Measurements from ENCODE around the gene FAM168A.

The FAM168A gene

DNA sequence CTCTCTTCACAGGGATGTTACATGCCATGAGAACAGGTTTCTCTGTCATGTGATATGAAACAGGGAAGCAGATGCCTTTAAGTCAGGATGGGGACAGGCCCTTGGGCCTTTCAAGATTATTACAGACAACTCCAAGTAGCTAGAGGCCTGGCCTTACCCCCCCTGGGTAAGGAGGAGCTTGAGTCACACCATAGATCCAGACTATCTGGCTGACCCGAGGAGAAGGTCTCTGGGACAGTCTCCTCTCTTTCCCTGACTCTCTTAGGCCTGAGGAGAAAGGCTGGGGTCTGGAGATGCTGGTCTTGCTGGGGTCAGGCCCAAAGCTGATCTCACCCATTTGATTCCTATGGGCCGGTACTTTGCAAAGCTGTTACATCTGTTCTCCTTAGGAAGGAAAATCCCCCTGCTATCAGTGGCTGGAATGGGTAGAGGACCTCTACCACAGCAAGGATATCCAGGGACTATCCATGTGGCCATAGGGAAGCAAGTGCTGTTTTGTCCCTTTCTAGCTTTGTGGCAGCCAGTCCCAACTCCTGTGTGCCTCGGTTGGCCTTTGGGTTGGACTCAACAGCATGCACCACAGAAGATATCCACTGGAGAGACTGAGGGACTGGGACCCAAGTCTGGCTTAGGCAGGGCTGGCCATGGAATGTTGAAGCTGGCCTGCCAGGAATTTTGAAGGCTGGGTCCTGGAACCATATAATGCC is 196.5 kb downstream of the FAM168A start:
- DNase-seq (ENCODE audit: low read depth in 3 of 3) = no peak

- DNase-seq (ENCODE audit: low read depth in 3 of 3) = no peak
Measured at GRCh38 chr11:73400293-73400692, 197.6 kb downstream of the FAM168A start.

DNA sequence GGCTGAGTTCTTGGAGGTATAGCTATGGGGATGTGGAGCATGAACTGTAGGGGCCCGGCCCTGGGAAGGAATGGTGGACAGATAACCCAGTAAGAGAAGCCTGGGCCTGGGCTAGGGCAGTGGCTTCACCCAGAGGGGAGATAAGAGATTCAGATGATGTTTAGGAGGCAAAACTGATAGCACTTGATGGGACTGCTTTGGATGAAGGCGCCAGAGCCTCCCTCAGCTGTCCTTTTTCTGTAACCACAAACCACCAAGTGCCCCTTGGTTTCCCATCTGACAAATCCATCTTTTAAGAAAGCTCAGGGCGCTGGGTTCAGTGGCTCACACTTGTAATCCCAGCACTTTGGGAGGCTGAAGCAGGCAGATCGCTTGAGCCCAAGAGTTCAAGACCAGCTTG is 198.3 kb downstream of the FAM168A start:
- DNase-seq (ENCODE audit: low read depth in 3 of 3) = no peak

DNA sequence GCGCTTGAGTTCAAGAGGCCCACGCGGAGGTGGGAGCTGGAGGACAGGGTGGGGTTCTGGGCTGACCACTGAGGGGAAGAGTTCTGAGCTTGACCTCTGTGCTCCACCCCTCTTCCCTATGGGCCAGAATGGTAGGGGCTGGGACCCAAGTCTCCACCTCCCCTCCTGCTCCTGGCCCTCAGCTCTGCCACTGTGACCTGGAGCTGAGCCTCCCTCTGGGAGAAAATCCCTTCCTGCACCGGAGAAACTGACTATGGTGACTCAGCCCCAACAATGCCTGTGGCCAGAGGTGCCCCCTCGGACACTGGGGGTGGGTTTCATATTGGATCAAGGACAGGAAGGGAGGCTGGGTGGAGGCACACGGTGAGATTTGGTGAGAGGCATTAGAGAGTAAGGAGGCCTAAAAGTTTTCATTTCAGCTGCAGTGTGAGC is 198.7 kb downstream of the FAM168A start:
- DNase-seq (ENCODE audit: low read depth in 3 of 3) = no peak

- no peak for DNase-seq (ENCODE audit: low read depth in 3 of 3)
Measured at GRCh38 chr11:73398721-73399120, 199.2 kb downstream of the FAM168A start.

- DNase-seq (ENCODE audit: low read depth in 3 of 3) = no peak
Measured at GRCh38 chr11:73398132-73398526, 199.8 kb downstream of the FAM168A start.

DNA sequence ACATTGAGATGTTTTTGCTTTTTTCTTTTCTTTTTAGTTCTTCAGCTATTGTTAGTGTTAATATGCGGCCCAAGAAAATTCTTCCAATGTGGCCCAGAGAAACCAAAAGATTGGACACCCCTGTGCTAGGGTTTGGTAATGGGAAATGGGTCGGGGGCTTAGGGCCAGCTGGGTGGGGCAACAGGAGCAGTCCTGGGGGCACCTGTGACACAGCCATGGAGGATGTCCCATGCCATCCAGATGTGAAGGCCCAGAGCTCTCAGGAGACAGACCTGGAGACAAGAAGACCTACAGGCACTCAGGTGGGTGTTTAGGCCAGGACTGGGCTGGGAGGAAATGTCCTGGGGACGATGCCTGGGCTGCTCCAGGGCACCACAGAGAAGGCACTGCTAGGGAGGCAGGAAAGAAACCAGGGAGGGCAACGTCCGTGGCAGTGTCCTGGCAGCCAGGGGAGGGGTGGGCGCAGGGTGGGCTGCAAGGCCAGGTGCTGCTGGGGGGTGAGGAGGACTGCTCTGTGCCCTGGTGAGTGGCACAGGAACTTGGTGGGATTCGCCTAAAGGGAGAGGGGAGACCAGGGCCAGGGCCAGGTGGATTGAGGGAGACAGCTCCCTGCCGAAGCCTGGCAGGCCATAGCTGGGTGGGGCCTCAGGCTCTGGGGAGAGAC is 200.3 kb downstream of the FAM168A start:
- no peak for DNase-seq (ENCODE audit: low read depth in 3 of 3)

GRCh38 chr11:73396985-73397384 is 200.9 kb downstream of the FAM168A start:
- no peak for DNase-seq (ENCODE audit: low read depth in 3 of 3)

- DNase-seq (ENCODE audit: low read depth in 3 of 3) = no peak
Measured at GRCh38 chr11:73396251-73396930, 201.5 kb downstream of the FAM168A start.

DNA sequence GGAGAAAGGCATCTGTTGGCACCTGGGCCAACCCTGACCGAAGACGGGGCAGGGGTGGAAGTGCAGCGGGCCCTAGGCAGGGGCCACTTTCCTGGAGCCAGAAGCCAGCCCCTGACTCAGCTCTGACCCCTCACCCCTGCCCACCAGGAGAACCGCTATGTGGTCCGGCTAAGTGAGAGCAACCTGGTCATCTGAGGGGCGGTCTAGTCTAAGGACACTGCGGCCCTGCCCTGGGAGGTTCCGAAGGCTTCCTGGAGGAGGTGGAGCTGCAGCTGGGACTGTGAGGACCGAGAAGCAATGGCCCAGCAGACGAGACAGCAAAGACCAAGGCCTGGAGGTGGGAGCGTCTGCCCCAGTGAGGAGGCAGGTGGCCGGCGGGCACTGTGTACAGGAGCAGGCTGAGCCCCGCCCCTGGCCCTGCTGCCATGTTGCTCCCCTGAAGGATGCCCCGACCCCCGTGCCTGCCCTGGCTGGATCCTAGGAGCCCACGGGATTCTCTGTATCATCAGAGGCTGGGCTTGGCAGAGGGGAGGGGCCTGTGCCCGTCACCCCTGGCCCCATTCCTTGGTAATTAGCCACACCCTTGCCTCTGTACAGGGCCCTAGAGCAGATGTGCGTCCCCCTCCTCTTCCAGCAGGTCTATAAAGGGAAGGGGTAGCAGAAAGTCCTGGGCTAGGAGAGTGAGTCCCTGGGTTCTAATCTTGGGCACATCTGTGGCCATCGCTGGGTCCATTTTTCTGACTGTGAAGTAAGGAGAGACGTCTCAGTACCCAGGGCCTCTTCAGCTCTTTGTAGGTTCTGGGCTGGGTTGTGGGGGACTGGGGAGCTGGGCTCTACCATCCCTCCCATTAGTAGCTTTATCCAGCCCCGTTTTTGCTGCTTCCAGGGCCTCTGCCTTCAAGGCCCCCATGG is 202.4 kb downstream of the FAM168A start:
- no peak for DNase-seq (ENCODE audit: low read depth in 3 of 3)

GRCh38 chr11:73394416-73395296 is 203.3 kb downstream of the FAM168A start:
- DNase-seq (ENCODE audit: low read depth in 3 of 3) = no peak

GRCh38 chr11:73393479-73394415 is 204.2 kb downstream of the FAM168A start:
- peak; percentile 25 to 43 (median 39) for DNase-seq (ENCODE audit: low read depth in 3 of 3)

DNA sequence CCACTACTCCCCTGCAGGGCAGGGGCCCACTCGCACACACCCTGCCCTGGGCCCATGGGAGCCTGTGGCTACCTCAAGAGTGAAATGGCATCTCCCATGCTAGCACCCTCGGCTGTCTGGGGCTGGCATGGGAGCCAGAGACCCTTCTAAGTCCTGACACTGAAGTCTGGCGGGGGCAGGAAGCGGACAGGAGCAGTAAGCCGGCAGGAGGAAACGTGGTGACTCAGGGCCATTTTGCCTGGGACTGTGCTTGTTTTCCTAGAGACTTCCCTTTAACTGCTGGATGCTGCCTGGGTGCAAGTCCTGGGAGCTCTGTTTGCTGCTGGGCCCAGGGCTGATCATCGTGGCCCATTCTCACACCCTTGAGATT is 204.9 kb downstream of the FAM168A start:
- DNase-seq (ENCODE audit: low read depth in 3 of 3) = no peak

- no peak for DNase-seq (ENCODE audit: low read depth in 3 of 3)
Measured at GRCh38 chr11:73392108-73393010, 205.6 kb downstream of the FAM168A start.

DNA sequence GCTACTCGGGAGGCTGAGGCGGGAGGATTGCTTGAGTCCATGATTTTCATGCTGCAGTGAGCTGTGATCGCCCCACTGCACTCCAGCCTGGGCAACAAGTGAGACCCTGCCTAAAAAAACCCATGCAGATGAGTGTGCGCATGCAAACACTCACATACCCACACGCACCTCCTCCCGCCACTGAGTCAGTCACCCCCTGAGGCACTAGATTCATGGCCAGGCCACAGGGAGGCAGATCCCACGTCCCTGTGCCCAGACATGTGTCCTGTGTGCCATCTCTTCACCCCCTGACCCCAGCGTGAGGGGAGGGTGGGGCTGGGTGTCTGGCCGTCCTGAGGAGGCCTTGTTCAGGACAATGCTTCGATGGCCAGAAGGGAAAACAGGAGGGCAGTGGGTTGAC is 206.2 kb downstream of the FAM168A start:
- no peak for DNase-seq (ENCODE audit: low read depth in 3 of 3)

GRCh38 chr11:73390601-73391565 is 207.0 kb downstream of the FAM168A start:
- DNase-seq (ENCODE audit: low read depth in 3 of 3) = no peak

DNA sequence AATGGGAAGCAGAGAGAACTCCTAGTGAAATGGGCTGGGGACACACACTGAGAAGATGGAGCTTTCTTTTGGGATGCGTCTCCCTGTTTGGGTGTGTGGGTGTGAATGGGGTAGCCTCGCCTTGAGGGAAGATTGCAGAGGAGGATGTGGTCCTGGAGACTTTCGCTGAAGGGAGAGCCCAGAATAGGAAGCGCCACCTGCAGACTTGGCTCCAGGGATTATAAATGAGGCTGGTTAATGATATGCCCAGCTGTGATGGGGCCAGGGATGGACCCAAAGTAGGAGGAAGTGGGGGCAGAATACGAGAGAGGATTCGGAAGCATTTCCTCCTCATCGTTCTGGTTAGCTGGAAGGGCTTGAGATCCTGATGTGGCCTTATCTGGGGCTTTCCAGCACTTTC is 208.0 kb downstream of the FAM168A start:
- no peak for DNase-seq (ENCODE audit: low read depth in 3 of 3)

DNA sequence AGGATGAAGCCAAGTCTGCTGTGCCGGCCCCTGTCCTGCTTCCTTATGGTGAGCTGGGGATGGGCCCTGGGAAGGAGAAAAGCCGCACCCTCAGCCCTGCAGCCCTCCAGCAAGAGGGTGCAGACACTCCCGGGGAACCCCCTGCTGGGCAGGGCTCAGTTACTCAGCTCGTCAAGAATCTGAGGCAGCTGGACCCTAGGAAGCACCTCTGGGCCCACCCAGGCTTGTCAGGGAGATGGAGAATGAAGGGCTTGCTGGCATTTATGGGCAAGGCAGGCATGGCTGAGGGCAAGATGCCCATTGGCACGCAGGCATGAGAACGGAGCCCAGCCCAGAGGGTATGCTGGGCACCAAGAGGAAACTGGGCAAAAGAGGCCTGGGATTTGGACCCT is 208.8 kb downstream of the FAM168A start:
- no peak for DNase-seq (ENCODE audit: low read depth in 3 of 3)
